Measurements from ENCODE around the gene DIS3L2.
A peak's percentile ranks its signal among the peaks of the same experiment; 100 is the strongest.
"Not testable (repeated sequence)": the region's sequence is repeated elsewhere in the genome, so short reads cannot be mapped to it uniquely, and the experiment has no call there.

Gene DIS3L2

GRCh38 chr2:232013701-232014353 lies 52.3 kb downstream of the DIS3L2 start:
- DNase-seq = peak in 1 of 2 experiments; percentile 10

- no peak for DNase-seq
Measured at GRCh38 chr2:232014681-232015080, 53.2 kb downstream of the DIS3L2 start.

- DNase-seq = no peak
Measured at GRCh38 chr2:232018181-232018580, 56.7 kb downstream of the DIS3L2 start.

GRCh38 chr2:232022718-232023117 lies 61.2 kb downstream of the DIS3L2 start:
- no peak for DNase-seq

GRCh38 chr2:232023426-232023825 lies 61.9 kb downstream of the DIS3L2 start:
- DNase-seq = no peak

- no peak for DNase-seq
Measured at GRCh38 chr2:232024457-232024856, 62.9 kb downstream of the DIS3L2 start.

- no peak for DNase-seq
Measured at GRCh38 chr2:232026910-232027309, 65.4 kb downstream of the DIS3L2 start.

GRCh38 chr2:232027530-232027929 lies 66.0 kb downstream of the DIS3L2 start:
- no peak for DNase-seq

- DNase-seq = no peak
Measured at GRCh38 chr2:232028071-232028470, 66.6 kb downstream of the DIS3L2 start.

GRCh38 chr2:232028631-232029030 lies 67.1 kb downstream of the DIS3L2 start:
- DNase-seq = no peak

GRCh38 chr2:232029346-232029745 lies 67.8 kb downstream of the DIS3L2 start:
- no peak for DNase-seq

GRCh38 chr2:232030229-232030628 lies 68.7 kb downstream of the DIS3L2 start:
- no peak for DNase-seq

- not testable (repeated sequence) for DNase-seq
Measured at GRCh38 chr2:232035292-232035691, 73.8 kb downstream of the DIS3L2 start.

- not testable (repeated sequence) for DNase-seq
Measured at GRCh38 chr2:232036876-232037275, 75.4 kb downstream of the DIS3L2 start.

GRCh38 chr2:232038251-232038880 lies 76.9 kb downstream of the DIS3L2 start:
- no peak for DNase-seq

- DNase-seq = no peak
Measured at GRCh38 chr2:232038881-232039485, 77.5 kb downstream of the DIS3L2 start.

- no peak for DNase-seq
Measured at GRCh38 chr2:232042911-232043574, 81.5 kb downstream of the DIS3L2 start.

GRCh38 chr2:232043966-232044365 lies 82.5 kb downstream of the DIS3L2 start:
- DNase-seq = no peak

GRCh38 chr2:232049350-232049749 lies 87.8 kb downstream of the DIS3L2 start:
- DNase-seq = no peak

- no peak for DNase-seq
Measured at GRCh38 chr2:232052591-232052990, 91.1 kb downstream of the DIS3L2 start.

- DNase-seq = no peak
Measured at GRCh38 chr2:232053777-232054176, 92.3 kb downstream of the DIS3L2 start.

- DNase-seq = no peak
Measured at GRCh38 chr2:232058063-232058877, 96.8 kb downstream of the DIS3L2 start.

- DNase-seq = no peak
Measured at GRCh38 chr2:232058931-232059330, 97.4 kb downstream of the DIS3L2 start.
